B cell (primary cell): ENCODE results near the gene SLC35F3.
"Not testable (repeated sequence)": the region's sequence is repeated elsewhere in the genome, so short reads cannot be mapped to it uniquely, and the experiment has no call there.

Source experiments
- CTCF ChIP-seq: fragments of 200-600 bp; IDR thresholded peaks from one replicate; pipeline ENCODE4 v1.8.0; 2022; ENCODE audit warnings: antibody characterized with exemption, mild to moderate bottlenecking
- EZH2 ChIP-seq: IDR thresholded peaks from 2 replicates; pipeline ENCODE4 v1.6.1; 2012; ENCODE audit warnings: borderline replicate concordance, low read depth, mild to moderate bottlenecking, moderate library complexity, low read length; ENCODE audit not compliant: insufficient read depth, poor library complexity, severe bottlenecking

- not testable (repeated sequence) for TF ChIP-seq EZH2, CTCF
These were observed 452.3 kb downstream of the SLC35F3 start for GRCh38 chr1:234356615-234357269.
